OCI-LY1 (cell line): ENCODE results near the gene CILP.

Experiments
- EZH2 ChIP-seq: fragments of 200-600 bp; sonication (generic), shearing (Covaris generic); IDR thresholded peaks from 2 replicates; pipeline ENCODE4 v1.8.0; 2017; ENCODE audit warnings: borderline replicate concordance, mixed run types, mild to moderate bottlenecking, antibody characterized with exemption, low read length, moderate library complexity, mixed read lengths
- TF ChIP-seq, protein P1 (sequence below): fragments of 200-600 bp; sonication (generic), shearing (Covaris generic); IDR thresholded peaks from 2 replicates; pipeline ENCODE4 v1.5.1; 2017; ENCODE audit warnings: mild to moderate bottlenecking, antibody characterized with exemption, low read length, moderate library complexity, mixed read lengths

DNA sequence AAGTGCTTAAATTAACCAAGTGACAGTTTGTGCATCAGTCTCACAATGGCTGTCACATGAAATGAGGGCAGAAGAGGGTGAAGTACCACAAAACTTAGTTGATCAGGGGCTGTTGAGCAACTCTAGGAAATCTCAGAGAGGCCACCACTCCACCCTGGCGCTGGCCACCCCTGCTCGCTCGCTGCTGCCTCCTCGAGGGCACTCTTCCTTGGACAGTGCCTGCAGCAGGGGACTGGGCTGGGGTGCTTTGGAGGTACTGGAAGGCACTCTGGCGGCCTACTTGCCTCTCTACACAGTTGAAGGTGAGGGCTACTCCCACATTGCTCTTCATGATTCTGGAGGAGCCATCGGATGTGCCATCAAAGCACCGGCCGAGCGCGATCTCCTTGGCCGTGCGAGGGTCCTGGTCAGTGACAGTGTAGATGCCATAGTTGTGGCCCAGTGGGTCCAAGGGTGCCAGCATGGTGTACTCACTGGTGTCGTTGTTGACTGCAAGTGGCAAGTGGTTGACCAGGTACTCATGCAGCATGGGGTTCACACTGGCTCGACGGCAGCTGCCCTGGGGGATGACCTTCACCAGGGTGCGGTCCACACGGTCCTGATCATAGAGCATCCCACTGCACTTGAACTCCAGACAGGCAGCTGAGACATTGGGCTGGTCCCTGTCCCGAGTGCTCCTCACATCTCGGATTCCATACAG lies 14.5 kb downstream of the CILP start:
- TF ChIP-seq, protein P1, sequence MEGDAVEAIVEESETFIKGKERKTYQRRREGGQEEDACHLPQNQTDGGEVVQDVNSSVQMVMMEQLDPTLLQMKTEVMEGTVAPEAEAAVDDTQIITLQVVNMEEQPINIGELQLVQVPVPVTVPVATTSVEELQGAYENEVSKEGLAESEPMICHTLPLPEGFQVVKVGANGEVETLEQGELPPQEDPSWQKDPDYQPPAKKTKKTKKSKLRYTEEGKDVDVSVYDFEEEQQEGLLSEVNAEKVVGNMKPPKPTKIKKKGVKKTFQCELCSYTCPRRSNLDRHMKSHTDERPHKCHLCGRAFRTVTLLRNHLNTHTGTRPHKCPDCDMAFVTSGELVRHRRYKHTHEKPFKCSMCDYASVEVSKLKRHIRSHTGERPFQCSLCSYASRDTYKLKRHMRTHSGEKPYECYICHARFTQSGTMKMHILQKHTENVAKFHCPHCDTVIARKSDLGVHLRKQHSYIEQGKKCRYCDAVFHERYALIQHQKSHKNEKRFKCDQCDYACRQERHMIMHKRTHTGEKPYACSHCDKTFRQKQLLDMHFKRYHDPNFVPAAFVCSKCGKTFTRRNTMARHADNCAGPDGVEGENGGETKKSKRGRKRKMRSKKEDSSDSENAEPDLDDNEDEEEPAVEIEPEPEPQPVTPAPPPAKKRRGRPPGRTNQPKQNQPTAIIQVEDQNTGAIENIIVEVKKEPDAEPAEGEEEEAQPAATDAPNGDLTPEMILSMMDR: no peak
- TF ChIP-seq EZH2: no peak
